Natural killer cell (primary cell): ENCODE data around the gene PUDP. TPM values are rescaled to one million over a fixed set of nuclear protein-coding genes. Genes with fewer than 3 reads are reported as not detected.
"Not testable (repeated sequence)": the region's sequence is repeated elsewhere in the genome, so short reads cannot be mapped to it uniquely, and the experiment has no call there.

Experiments
- ATAC-seq, 3 donors: fragments of 150-1000 bp in 2 of 3; fragments of 200-7000 bp in 1 of 3; cut with Tn5 transposase; 1 replicate in 1 of 3; 2 replicates in 2 of 3; pipeline ENCODE4 v1.10.0; 2021; ENCODE audit warnings: mild to moderate bottlenecking in 2 of 3, moderate library complexity in 2 of 3
- DNase-seq, 2 donors: peaks; one replicate each; pipeline versions ENCODE4 v3.0.0 to v3.0.0-alpha.2; 2013 to 2021; ENCODE audit warnings: mixed read lengths in 1 of 2
- H3K27ac ChIP-seq: one replicate; pipeline ENCODE4 v1.5.1; 2013; ENCODE audit warnings: mild to moderate bottlenecking, low read length
- H3K27me3 ChIP-seq: one replicate; pipeline ENCODE4 v1.6.1; 2013; ENCODE audit warnings: low read length; ENCODE audit not compliant: control insufficient read depth, insufficient read depth
- H3K36me3 ChIP-seq: one replicate; pipeline ENCODE4 v1.6.1; 2013; ENCODE audit warnings: low read length; ENCODE audit not compliant: control insufficient read depth, insufficient read depth
- H3K4me1 ChIP-seq: one replicate; pipeline ENCODE4 v1.6.1; 2013; ENCODE audit warnings: low read length; ENCODE audit not compliant: control insufficient read depth, insufficient read depth
- H3K4me3 ChIP-seq: one replicate; pipeline ENCODE4 v1.5.1; 2013; ENCODE audit warnings: low read length
- H3K9me3 ChIP-seq: one replicate; pipeline ENCODE4 v1.6.1; 2013; ENCODE audit warnings: low read length; ENCODE audit not compliant: control insufficient read depth, insufficient read depth
- H3K27ac Mint-ChIP-seq, 2 donors: one replicate each; pipeline ENCODE4 v1.8.0; 2022; ENCODE audit warnings: mild to moderate bottlenecking in 2 of 2, mixed read lengths in 2 of 2, moderate library complexity in 1 of 2
- H3K27me3 Mint-ChIP-seq, 2 donors: one replicate each; pipeline ENCODE4 v1.8.0; 2022; ENCODE audit warnings: low read depth in 2 of 2, mixed read lengths in 2 of 2
- H3K36me3 Mint-ChIP-seq: one replicate; pipeline ENCODE4 v1.8.0; 2022; ENCODE audit warnings: mixed read lengths
- H3K4me1 Mint-ChIP-seq, 2 donors: one replicate each; pipeline ENCODE4 v1.8.0; 2022; ENCODE audit warnings: mixed read lengths in 2 of 2
- H3K4me3 Mint-ChIP-seq: one replicate; pipeline ENCODE4 v1.8.0; 2022; ENCODE audit warnings: mild to moderate bottlenecking, moderate library complexity, mixed read lengths
- H3K9me3 Mint-ChIP-seq, 2 donors: one replicate each; pipeline ENCODE4 v1.8.0; 2022; ENCODE audit warnings: mixed read lengths in 2 of 2
- WGBS: methylation state at CpG from one replicate; pipeline ENCODE4 v1.1.7; 2013; ENCODE audit warnings: missing lambda C conversion rate; ENCODE audit not compliant: insufficient coverage; 5-methylcytosine and 5-hydroxymethylcytosine counted together
- intact Hi-C: fragments of 100-400 bp; cut with micrococcal nuclease; formaldehyde crosslinking; loops from one replicate; pipeline ENCODE4 v1.14.2; 2022
- total RNA-seq, 4 donors: library from RNA; stranded (reverse); fragments of 120-200 nt in 1 of 4; gene quantifications; one replicate each; pipeline versions ENCODE4 v1.2.3 to v1.2.4, GENCODE V29; 2013 to 2022
- TF ChIP-seq, protein P1 (sequence below): fragments of 200-600 bp; IDR thresholded peaks from one replicate; pipeline ENCODE4 v1.8.0; 2022; ENCODE audit warnings: antibody characterized with exemption

PUDP gene
- total RNA-seq, 3 donors from 2014 or later (not counting 1 experiment from before 2014, with no cell fraction given), result 5.4 to 11.4 (median 5.6) TPM

- H3K27ac ChIP-seq, result no peak overlapping the region
- intact Hi-C loops, result no loop called here
- H3K36me3 ChIP-seq, result peaks cover 4% of the 10 kb centered on the region
- no peaks in the 10 kb centered on the region for H3K9me3 Mint-ChIP-seq
- no peak overlapping the region for H3K27ac Mint-ChIP-seq
- H3K27me3 ChIP-seq, result no peaks in the 10 kb centered on the region
- WGBS, result 96% methylated on average over 11 of the region's 11 CpGs
- TF ChIP-seq, protein P1, sequence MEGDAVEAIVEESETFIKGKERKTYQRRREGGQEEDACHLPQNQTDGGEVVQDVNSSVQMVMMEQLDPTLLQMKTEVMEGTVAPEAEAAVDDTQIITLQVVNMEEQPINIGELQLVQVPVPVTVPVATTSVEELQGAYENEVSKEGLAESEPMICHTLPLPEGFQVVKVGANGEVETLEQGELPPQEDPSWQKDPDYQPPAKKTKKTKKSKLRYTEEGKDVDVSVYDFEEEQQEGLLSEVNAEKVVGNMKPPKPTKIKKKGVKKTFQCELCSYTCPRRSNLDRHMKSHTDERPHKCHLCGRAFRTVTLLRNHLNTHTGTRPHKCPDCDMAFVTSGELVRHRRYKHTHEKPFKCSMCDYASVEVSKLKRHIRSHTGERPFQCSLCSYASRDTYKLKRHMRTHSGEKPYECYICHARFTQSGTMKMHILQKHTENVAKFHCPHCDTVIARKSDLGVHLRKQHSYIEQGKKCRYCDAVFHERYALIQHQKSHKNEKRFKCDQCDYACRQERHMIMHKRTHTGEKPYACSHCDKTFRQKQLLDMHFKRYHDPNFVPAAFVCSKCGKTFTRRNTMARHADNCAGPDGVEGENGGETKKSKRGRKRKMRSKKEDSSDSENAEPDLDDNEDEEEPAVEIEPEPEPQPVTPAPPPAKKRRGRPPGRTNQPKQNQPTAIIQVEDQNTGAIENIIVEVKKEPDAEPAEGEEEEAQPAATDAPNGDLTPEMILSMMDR, result no peak
- no peaks in the 10 kb centered on the region for H3K27me3 Mint-ChIP-seq
- H3K4me3 ChIP-seq, result no peak overlapping the region
- ATAC-seq (no peak), DNase-seq (no peak)
- peaks cover 0 to 3% of the 10 kb centered on the region in 2 donors for H3K4me1 Mint-ChIP-seq
- H3K4me1 ChIP-seq, result no peaks in the 10 kb centered on the region
- H3K36me3 Mint-ChIP-seq, result no peaks in the 10 kb centered on the region
- H3K9me3 ChIP-seq, result no peaks in the 10 kb centered on the region
- no peak overlapping the region for H3K4me3 Mint-ChIP-seq
These were observed 97.7 kb downstream of the PUDP start for GRCh38 chrX:7050271-7050670.

DNA sequence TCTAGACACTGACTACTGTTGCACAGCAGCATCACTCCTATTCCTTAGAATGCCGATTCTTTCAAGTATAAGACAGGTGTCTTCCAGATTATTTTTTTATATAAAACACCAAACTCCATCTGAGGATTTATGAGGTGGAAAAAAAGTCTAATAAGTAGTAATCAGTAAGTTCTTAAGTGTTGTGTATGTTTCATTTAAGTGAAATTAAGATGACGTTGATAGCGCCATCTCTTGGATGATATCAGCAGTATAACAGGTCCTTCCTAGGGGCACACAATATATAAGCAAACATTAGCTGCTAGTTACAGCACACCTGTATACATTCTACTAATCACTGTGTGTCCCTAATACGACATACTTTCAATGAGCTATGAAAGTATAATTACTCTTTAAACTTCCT is 100.0 kb downstream of the PUDP start:
- Histone ChIP-seq H3K27me3 (no peaks in the 10 kb centered on the region), H3K4me3 (no peak overlapping the region), H3K4me1 (no peaks in the 10 kb centered on the region), H3K27ac (no peak overlapping the region), H3K36me3 (peaks cover 4% of the 10 kb centered on the region), H3K9me3 (no peaks in the 10 kb centered on the region)
- no peak overlapping the region for H3K27ac Mint-ChIP-seq
- DNase-seq (no peak), ATAC-seq (no peak)
- no peaks in the 10 kb centered on the region for H3K9me3 Mint-ChIP-seq
- peaks cover 0 to 7% of the 10 kb centered on the region in 2 donors for H3K4me1 Mint-ChIP-seq
- no CpG with 5 or more reads among the region's 4 CpGs for WGBS
- H3K4me3 Mint-ChIP-seq, result no peak overlapping the region
- H3K27me3 Mint-ChIP-seq, result no peaks in the 10 kb centered on the region
- no peaks in the 10 kb centered on the region for H3K36me3 Mint-ChIP-seq
- TF ChIP-seq, protein P1, result no peak
- intact Hi-C loops, result no loop called here

GRCh38 chrX:7045238-7045955 is 102.6 kb downstream of the PUDP start:
- no peak overlapping the region for H3K4me3 Mint-ChIP-seq
- WGBS, result 91% methylated on average over 3 of the region's 4 CpGs
- no peaks in the 10 kb centered on the region for H3K9me3 ChIP-seq
- H3K27me3 ChIP-seq, result no peaks in the 10 kb centered on the region
- peak overlapping the region in 1 of 2 donors; percentile 53 for H3K27ac Mint-ChIP-seq
- H3K27me3 Mint-ChIP-seq, result no peaks in the 10 kb centered on the region
- ATAC-seq, result no peak
- H3K4me1 ChIP-seq, result no peaks in the 10 kb centered on the region
- no peak for DNase-seq
- no peaks in the 10 kb centered on the region for H3K9me3 Mint-ChIP-seq
- peaks cover 13% of the 10 kb centered on the region for H3K36me3 Mint-ChIP-seq
- H3K4me1 Mint-ChIP-seq, result peaks cover 11 to 16% of the 10 kb centered on the region in 2 donors
- TF ChIP-seq, protein P1, result no peak
- H3K27ac ChIP-seq, result no peak overlapping the region
- intact Hi-C loops, result no loop called here
- H3K36me3 ChIP-seq, result peaks cover 4% of the 10 kb centered on the region
- no peak overlapping the region for H3K4me3 ChIP-seq

DNA sequence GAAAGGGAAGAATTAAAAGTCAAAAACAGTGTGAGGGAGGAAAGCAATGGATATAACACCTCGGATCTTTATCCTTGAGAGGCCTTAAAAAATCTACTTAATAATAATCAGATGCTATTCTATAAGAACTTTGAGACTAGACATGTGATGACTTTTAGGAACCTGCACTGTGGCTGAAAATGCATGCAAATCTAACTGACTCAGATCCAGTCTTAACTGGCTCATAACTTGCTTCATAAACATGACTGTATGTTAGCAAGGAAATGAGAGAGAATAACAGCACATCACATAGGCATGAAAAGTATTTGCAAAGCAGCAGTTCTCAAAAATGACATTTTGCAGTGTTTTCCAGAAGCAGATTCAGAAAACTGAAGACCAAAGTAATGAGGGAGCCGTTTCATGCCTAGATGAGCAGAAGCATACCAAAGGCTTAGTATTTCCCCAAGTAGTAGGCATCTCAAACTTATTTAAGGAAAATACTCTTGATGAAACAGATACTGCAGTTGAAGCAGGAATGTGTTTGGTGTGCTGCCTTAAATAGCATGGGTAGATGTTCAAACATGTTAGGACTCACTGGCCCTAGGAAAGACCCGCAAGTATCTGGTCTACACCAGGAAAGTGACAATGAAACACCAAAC is 104.0 kb downstream of the PUDP start:
- intact Hi-C loops, H3K4me3 ChIP-seq, H3K9me3 Mint-ChIP-seq, H3K27me3 Mint-ChIP-seq, H3K27me3 ChIP-seq, H3K9me3 ChIP-seq, H3K4me3 Mint-ChIP-seq, H3K27ac Mint-ChIP-seq, ATAC-seq, H3K36me3 ChIP-seq, H3K4me1 ChIP-seq, H3K27ac ChIP-seq, DNase-seq: not testable (repeated sequence)
- Mint-ChIP-seq H3K36me3 (peaks cover 13% of the 10 kb centered on the region), H3K4me1 (peaks cover 11 to 16% of the 10 kb centered on the region in 2 donors)
- 86% methylated on average over 1 of the region's 3 CpGs for WGBS
